Activated CD4-positive, alpha-beta T cell treated with anti-CD3 and anti-CD28 coated beads for 48 hours (primary cell): Measurements from ENCODE around the gene FOXP1.
"Not testable (repeated sequence)": the region's sequence is repeated elsewhere in the genome, so short reads cannot be mapped to it uniquely, and the experiment has no call there.

ENCODE experiments used
- DNase-seq: peaks from one replicate; pipeline ENCODE4 v3.0.0-alpha.2; 2020

FOXP1 gene

DNA sequence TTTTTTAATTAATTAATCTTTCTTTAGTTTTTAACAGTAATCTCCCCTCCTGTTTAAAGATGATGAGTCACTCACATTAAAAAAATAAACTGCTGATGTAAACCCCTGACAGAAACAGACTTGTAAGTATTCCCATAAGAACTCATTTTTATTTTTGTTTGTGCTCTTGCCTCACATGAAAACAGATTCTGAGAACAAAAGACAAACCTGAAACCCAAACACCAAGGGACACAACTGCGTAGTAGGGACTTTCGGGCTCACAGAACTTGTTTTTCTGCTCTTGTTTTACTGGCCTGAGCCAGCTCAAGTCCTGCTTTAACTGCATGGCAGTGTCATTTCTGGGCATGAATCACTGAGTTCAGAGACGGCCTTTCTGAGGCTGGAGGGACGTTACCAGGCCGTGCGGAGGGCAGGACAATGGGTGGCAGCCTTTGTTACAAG is 600.8 kb downstream of the FOXP1 start:
- peak; percentile 32 for DNase-seq

DNA sequence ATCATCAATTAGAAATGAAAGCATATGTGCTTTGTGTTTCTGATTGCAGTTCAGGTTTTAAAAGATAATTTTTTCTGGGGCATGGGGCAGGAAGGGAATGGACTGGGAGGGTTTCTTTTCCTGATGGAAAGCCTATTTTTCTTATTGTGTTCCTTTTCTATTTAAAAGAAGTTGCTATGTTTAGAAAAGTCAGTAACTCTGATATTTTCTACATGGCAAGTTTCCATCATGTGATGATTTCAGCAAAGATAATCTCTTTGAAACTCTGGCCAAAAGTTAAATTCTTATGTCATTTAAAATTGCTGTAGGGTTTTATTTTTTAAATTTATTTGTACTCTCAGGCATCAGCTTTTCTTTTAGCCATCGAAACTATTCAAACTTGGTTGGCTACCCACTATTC is 601.2 kb downstream of the FOXP1 start:
- no peak for DNase-seq

DNA sequence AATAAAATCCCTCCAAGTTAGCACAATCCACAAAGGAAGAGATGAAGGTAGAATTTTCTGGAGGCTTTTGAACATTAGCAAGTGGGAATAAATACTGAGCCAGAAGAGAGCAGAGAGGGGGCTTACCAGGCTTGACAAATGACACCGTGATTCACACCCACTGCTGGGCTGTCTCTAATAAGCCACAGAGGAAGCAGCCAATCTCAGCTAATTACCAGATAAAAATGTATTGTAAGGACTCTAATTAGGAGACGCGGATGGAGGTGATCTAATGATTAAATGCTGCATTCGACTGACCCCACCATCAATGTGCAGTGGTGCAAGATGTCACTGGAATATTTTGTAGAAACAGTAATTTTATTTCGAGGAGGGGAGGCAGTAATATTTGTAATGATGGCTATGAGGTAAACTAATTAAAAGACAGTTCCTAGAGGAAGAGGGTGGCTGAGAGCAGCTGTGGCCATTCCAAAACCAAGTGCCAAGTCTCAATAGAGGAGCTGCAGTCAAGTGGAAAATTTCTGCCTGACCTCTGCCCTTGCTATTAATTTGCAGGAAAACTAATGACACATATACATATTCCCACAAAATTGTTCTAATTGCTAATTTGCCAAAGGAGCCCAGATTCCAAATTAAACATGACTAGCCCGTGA is 602.2 kb downstream of the FOXP1 start:
- DNase-seq = no peak

DNA sequence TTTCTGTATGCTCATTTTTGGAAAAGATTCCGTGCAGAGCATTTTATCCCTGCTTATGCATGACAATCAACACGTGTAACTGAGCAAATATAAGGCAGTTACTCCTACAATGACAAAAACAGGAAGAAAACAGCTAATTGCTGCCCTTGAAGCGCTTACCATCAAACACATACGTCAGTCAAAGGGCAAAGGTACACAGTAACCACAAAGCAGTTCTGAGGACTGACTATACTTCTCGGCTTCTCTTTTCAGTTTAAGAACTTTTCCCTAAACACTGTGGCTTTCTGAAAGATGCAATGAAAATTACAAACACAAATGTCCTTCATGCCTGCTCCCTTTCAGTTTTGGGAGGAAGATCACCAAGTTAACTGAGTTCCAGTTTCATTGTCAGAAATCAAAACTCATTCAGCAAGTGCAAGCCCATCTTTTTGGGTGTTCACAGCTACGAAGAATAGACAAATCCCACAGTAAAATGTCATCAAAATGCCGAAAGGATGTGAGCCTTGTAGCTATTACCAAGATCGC is 602.8 kb downstream of the FOXP1 start:
- DNase-seq = no peak

DNA sequence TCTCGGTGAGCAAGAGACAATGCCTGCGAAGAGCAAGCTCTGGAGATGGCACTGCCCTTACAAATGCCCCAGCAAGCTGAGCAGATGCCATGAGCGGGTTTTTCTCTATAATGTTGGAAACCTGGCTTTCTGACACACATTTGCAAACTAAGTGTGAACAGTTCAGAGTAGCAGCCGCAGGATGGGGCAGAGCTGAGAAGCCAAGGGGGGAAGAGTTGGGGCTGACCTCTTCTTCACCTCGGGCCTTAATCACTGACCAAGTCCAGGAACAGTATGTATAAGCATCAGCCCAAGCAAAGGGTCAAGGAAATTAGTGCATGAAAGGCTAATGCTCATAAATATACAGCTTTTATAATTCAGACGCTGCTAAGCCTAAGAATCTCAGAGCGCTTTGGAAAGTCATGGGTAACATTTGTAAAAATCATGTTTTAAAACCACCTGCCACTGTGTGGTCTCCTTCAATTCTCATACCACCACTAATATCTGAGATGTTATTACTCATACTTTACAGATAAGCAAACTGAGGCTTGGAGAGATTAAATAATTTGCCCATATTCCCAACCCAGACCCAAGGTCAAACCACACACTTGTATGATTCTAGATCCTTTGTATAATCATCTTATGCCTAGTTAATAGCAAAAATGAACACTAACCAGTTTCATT is 603.4 kb downstream of the FOXP1 start:
- DNase-seq = no peak

DNA sequence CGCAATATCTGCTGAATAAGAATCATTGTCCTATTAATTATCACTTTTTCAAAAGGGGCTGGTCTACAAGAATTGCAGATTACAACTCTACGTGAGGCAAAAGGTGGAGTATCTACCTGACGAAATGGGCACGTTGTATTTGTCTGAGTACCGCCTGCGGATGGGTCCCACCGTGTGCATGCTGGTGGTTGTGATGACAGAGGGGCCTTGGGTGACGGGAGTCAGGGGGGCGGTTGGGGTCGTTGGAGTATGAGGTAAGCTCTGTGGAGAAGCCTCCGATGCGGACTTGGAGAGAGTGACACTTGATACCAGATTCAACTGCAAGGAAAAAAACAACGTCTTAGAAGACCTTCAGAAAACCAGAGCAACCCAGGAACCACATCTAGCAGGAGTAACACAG is 605.8 kb downstream of the FOXP1 start:
- DNase-seq = no peak

DNA sequence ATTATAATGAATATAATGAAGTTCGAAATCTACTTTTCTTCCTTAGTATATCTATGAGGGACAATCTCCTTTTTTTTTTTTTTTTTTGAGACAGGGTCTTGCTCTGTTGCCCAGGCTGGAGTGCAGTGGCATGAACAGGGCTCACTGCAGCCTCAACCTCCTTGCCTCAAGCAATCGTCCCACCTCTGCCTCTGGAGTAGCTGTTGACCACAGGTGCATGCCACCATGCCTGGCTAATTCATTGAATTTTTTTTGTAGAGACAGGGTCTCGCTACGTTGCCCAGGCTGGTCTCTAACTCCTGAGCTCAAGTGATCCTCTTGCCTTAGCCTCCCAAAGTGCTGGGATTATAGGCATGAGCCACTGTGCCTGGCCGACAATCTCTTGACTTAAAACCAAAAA is 607.5 kb downstream of the FOXP1 start:
- not testable (repeated sequence) for DNase-seq

DNA sequence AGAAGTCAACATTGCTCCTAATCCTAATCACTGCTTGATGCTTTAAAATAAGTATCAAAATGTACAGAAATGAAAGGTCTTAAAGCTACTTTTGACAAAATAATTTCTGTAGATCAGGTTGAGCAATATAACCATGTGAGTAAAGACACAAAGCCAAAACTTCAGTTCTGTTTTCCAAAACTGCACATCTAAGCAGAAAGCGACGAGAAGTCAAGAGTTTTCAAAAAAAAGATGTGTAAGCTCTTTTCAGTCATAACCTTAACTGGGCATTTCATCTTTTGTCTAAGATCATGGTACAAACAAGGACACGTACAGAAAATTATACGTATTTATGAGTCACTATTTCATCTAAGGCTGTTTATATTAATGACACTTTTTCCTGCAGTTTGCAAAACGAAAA is 608.8 kb downstream of the FOXP1 start:
- no peak for DNase-seq

DNA sequence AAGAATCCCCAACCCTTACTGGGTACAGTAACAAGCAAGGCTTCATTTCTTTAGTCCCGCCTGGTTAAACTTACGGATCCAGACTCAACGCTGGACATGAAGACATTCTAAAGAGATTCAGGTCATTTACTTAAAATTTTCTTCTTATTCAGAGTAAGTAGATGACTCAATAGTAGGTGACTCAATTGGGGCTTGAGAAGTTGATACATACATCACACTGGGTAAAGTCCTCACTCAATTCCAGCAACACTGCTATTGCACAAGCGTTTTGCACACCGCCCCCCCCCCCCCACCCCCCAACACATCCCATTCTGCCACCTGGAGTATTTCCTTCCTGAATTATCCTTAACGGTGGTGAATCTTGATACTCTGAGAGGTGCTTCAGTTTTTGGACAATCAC is 610.0 kb downstream of the FOXP1 start:
- no peak for DNase-seq

DNA sequence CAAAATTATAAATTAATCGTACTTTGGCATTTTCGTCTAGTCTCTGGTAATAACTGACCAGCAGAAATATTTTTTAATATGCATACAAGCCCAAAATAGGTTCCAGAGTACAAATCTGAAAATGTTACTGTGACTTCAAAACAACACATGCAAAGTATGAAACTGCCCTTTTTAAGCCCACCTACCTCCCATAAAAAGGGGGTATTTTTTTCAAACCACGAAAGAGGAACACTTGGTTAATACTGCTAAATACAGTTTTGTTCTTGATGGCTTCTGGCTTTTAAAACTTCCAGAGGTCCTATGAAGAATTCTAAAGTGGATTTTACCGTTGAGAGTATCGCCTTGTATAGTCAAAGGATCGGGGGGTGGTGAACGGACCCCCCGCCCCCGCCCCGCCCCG is 610.7 kb downstream of the FOXP1 start:
- no peak for DNase-seq

DNA sequence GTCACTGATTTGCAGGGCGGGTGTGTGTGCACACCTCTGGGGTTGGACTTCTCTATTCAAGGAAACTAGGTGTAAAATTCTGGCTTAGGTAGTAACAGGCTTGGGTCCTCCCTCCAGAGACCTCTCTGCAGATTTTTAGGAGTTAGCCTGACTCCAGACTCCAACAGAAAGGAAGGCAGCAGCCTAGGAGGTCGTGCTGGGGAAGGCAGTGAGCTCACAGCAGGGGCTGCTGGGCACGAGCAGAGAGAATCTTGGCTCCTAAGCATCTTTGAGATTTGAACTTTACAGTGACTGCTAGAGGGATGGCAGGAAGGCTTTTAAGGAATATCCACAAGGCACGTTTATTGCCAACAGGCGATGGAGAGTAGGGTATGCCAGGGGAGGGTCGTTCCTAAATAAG is 612.6 kb downstream of the FOXP1 start:
- no peak for DNase-seq

DNA sequence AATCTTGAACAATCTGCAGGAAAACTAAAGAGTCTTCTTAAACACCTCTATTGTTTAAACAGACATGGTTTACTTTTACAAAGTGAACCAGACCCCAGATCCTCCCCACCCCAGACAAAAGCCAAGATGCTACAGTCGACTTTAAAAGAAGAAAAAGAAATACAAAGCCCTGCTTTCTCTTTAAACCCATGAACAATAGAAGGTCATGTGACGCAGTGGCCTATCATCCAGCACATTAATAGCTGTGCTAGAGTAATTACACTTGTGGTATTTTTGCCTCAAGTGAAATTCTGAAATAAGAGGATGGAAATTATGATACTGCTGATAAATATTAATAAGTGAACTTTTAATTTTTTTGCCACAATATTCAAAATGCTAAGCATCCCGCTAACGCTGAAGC is 613.4 kb downstream of the FOXP1 start:
- DNase-seq = no peak

DNA sequence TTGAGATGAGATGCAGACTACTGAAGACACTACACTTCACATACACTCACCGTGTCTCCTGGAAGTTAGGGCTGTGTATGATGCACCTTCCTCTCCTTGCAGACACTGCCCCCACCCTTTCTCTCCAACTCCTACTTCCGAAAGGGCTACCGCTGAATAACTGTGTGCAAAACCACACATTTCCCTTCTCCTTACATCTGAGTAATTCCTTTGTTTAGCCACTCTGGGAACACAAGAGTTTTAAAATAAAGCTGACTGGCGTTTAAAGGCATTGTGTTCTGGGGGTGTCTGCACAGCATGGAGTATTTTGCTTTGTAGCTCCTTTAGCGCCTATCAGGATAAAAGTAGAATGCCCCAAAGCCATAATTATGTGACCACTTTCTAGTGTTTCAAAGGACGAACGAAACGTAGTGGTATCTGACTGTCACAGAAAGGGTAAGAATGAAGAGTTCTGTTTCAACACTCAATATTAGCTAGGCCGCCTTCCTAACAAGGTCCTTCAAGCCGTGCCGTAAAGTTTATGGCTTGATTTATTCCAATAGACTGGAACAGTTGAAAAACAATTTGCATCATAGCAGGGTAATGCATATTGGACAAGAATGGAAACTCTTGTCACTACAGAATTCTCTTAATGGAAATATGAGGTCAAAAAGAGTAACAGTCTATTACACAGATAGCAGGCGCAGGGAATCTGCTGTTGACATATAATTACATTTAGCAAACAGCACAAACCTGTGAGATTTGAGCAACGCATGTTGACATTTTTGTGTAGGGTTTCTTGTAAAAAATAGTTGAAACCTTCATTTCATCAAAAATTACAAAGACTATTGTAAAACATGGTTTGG is 619.9 kb downstream of the FOXP1 start:
- DNase-seq = no peak

DNA sequence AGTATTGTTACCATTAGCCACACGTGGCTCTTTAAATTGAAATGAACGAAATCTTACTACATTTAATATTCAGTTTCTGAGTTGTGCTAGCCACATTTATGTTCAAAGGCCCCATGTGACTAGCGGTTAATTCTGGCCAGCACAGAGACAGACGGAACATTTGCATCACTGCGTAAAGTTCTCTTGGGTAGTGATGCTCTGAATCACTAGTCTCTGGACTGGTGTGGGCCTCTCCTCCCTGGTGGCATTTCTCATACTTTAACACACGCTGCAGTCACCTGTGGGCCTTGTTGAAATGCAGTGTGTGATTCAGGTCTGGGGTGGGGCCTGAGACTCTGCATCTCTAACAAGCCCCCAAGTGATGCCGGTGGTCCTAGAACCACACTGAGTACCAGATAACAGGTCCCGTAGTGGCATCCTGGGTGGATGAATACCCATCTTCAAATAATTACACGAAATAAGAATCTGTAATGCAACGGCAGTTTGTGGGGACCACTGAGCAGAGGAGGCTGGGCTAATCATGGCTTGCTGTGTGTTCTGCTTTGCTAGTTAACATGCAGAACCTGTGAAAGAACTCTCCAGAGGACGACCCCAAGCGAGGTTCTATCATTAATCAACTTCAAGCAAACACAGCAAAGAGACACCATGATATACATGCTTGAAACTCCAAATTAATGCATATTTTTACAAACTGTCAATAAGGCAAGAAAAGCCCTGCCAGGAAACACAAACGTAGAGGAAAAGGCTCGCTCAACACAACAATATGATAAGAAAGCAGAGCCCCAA is 623.8 kb downstream of the FOXP1 start:
- peak; percentile 15 for DNase-seq

DNA sequence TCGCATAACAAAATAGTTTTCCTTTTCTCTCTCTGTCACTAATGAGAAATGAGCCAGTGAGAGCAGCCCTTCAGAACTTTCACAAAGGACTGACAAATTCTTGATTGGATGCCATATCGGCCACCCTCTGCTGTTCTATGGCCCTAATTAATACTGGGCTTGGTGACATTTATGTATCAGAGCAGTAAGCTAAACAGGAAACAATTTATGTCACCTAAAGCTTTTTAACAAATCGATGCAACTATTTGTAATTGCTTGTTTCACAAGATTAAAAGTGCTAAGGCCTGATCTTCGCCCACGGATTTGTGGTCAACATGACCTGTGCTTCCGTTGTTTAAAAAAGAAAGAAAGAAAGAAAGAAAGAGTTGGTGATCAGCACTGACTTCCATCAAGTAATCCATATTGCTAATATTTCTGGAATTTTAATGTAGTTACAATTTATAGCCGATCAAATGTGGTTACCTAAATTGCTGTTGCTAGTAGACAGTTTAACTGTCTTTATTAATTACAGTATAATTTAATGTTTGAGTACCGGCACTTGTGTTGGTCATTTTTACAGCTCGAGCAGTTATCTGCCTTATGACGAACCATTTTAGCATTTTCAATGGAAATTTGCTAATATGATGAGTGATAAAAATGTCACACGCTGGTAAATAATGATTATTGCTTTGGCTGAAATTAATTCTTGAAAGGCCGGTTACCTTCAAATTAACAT is 631.3 kb downstream of the FOXP1 start:
- DNase-seq = no peak

DNA sequence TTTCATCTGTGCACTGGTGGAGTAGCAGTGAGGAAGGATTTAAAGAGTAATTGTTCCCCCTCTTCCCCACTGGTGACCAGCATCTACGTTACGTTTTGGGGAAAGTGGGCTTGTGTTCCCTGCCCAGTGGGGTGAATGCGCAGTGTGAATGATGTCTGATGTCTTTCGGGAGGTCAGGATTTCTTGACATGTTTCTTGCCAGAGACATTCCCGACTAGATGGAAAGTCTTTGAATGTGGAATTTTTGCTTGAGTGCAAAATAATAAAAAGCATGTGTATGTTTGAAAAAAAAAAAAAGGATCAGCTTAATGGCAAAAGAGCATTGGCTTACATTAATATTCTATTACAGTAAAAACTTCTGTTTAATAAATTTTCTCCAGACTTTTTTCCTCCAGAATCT is 632.2 kb downstream of the FOXP1 start:
- no peak for DNase-seq

DNA sequence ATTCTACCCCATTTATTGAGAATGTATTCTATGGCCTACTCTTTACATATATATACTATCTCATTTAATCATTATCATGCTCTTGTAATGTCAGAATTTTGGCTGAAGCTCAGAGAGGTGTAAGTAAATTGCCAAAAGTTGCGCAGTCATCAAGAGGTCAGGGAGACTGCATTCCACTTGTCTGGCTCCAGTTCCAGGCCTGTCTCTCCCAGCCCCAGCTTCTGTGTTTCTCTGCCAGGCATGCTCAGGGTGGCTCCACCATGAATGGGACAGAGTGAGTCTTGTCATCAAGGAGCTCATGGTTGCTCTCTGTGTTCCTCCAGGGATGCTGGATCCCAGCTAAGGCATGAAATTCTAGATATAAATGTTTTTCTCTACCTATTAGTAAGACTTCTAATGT is 635.9 kb downstream of the FOXP1 start:
- DNase-seq = no peak

DNA sequence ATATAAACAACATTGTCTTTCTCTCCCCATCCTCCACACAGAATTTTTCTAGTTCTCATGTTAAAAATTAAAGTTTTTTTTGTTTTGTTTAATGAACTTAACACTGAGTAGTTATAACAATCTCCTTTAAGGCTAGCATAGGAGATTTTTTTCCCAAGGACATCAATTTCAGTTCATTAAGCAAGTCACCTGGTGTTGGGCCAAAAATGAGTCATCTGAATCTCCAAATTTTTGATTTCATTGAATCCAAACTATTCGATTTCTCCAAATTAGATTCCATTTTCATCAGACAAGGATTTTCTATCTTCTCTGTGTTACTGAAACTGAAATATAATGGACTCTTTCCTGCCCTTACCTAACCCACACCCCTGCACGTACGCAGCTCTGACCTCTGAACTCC is 639.6 kb downstream of the FOXP1 start:
- no peak for DNase-seq

DNA sequence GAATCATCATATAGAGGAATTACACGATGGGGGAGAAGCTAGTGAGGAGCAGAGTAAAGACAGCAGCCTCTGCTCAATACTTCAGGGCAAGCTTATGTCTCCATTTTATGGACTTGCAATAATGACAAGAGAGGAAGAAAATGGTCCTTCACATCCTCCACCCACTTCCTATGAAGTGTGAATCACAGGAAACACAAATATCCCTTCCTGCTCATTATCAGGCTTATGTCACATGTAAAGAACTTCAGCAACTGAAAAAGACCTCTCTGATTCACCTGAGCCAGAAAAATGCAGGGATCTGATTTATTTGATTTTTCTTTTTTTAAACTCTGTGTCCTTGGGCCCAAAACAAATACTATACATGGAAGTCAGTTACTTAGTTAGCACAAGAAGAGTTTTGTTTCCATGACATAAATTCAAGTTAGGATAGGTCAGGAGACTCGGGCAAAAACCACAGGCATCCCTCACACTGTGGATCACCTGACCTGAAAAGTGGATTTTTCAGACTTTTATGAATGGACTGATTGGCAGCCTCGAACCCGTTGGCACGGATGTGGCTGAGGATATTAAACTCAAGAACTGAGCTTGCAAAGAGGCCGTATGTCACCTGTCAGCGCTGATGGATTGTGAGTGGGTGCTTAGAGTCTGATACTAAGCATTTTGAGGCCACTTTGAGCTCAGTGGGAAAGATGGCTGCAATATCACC is 650.3 kb downstream of the FOXP1 start:
- no peak for DNase-seq

DNA sequence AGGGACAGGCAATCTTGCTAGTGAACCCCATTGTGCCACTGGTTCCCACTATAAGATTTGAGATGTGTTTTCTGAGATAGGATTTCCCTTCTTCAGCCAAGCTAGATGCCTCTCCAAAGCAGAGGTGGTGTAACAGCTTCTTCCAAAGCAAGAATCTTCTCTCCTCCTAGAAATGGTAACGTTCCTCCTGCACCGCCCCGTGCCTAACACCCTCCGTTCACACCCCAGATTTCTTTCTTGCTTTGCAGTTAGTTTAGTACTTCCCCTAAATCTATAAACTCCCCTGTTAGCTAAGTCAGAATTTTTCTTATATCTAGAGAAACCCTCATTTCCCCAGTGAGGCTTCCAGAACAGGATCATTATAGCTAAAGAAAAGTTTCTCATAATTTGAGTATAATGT is 653.5 kb downstream of the FOXP1 start:
- no peak for DNase-seq

DNA sequence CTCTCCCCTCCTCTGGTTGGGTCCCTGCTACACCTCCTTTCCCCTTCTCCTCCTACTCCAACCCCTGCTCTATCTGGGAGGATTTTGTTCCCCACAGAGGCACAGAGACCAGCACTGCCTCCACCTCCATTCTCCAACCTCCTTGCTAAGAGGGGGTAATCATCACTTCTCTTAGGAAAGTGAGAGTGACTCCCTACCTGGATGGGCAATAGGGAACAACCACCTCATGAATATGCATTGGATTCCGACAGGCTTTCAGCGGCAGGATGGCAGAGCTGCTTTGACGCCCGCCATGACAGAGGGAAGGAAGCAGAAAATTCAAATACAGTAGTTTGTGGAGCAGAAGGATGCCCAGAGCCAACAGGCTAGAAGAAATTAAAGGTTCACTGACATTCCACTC is 656.3 kb downstream of the FOXP1 start:
- DNase-seq = no peak

DNA sequence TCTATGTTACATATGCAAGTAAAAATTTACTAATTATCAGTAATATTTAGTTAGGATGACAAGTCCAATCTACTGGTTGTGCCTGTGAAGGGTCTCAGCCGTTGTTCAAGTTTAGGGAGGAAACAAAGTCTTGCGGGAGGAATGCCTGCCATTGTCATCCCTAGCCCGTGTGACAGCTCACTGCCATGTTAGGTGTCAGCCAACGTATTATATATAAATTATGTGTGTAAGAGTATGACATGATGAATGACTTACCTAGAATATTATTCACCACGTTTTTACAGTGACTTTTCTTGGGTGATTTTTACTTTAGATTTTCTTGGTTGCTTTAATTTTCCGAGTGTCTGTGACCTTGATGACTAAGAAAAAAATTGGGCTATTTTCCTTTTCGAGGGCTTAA is 656.7 kb downstream of the FOXP1 start:
- DNase-seq = no peak
